Transverse colon (tissue), 4 donors: ENCODE results near the gene DEAF1. TPM values are rescaled to one million over a fixed set of nuclear protein-coding genes. Genes with fewer than 3 reads are reported as not detected.
A peak's percentile ranks its signal among the peaks of the same experiment; 100 is the strongest.

Source experiments
- DNase-seq: peaks from one replicate; pipeline ENCODE4 v3.0.0-alpha.2; 2019
- H3K27ac ChIP-seq, 4 donors: fragments of 200-600 bp; sonication (generic); 2 replicates each; pipeline ENCODE4 v1.5.1; 2016 to 2018; ENCODE audit warnings: inconsistent platforms in 4 of 4
- H3K27me3 ChIP-seq: fragments of 200-600 bp; sonication (generic); 2 replicates; pipeline ENCODE4 v1.5.1; 2017; ENCODE audit warnings: inconsistent platforms
- H3K36me3 ChIP-seq, 4 donors: fragments of 200-600 bp; sonication (generic); 2 replicates each; pipeline ENCODE4 v1.5.1; 2017 to 2019; ENCODE audit warnings: inconsistent platforms in 4 of 4
- H3K4me1 ChIP-seq, 4 donors: fragments of 200-600 bp; sonication (generic); 2 replicates each; pipeline ENCODE4 v1.5.1; 2017 to 2020; ENCODE audit warnings: inconsistent platforms in 4 of 4
- H3K4me3 ChIP-seq, 4 donors: fragments of 200-600 bp; sonication (generic); 1 replicate in 1 of 4; 2 replicates in 3 of 4; pipeline versions ENCODE4 v1.5.1 to v1.6.1; 2017 to 2019; ENCODE audit warnings: inconsistent platforms in 4 of 4
- H3K9me3 ChIP-seq, 2 donors: fragments of 200-600 bp; sonication (generic); 2 replicates each; pipeline ENCODE4 v1.5.1; 2017 to 2019; ENCODE audit warnings: inconsistent platforms in 2 of 2
- EP300 ChIP-seq: sonication (generic); formaldehyde crosslinking; IDR thresholded peaks from one replicate; pipeline ENCODE4 v1.6.1; 2017; ENCODE audit warnings: antibody characterized with exemption, low read depth
- POLR2A ChIP-seq: fragments of 450-650 bp; IDR thresholded peaks from one replicate; pipeline ENCODE4 v1.6.1; 2016; ENCODE audit warnings: antibody characterized with exemption, mild to moderate bottlenecking, moderate library complexity
- POLR2AphosphoS5 ChIP-seq, 3 donors: sonication (generic); formaldehyde crosslinking; IDR thresholded peaks; one replicate each; pipeline ENCODE4 v1.6.1; 2016; ENCODE audit warnings: antibody characterized with exemption in 3 of 3
- WGBS, 2 donors: methylation state at CpG; one replicate each; pipeline ENCODE4 v1.1.5; 2018; ENCODE audit warnings: low coverage in 1 of 2; 5-methylcytosine and 5-hydroxymethylcytosine counted together
- in situ Hi-C, 4 donors: fragments of 200-750 bp; cut with MboI; loops; one replicate each; pipeline versions ENCODE4 v1.15.0 to v1.15.1; 2017; ENCODE audit warnings: low sequenced_read_pairs in 3 of 4, low pct_ligation_motif_present in 1 of 4, low pct_unique_long_range_greater_than_20kb in 1 of 4
- intact Hi-C: fragments of 100-400 bp; cut with DNase I; formaldehyde crosslinking; loops from one replicate; pipeline ENCODE4 v1.15.1; 2023; ENCODE audit warnings: low total_unique reads
- total RNA-seq, 4 donors: library from RNA; depleted of rRNA; stranded (reverse); fragments of >200 nt; gene quantifications; one replicate each; pipeline ENCODE4 v1.1.0, GENCODE V29; 2016
- TF ChIP-seq, protein P1 (sequence below), 5 experiments: fragments of 200-600 bp in 3 of 5; fragments of 450-650 bp in 2 of 5; sonication (generic) in 3 of 5; IDR thresholded peaks; 1 replicate in 2 of 5; 2 replicates in 3 of 5; pipeline ENCODE4 v1.5.1; 2016 to 2017; ENCODE audit warnings: antibody characterized with exemption in 5 of 5, inconsistent platforms in 3 of 5, mild to moderate bottlenecking in 2 of 5, moderate library complexity in 1 of 5

DEAF1 gene
- total RNA-seq, 4 donors from 2014 or later = 24.4 to 84.5 (median 34.0) TPM

DNA sequence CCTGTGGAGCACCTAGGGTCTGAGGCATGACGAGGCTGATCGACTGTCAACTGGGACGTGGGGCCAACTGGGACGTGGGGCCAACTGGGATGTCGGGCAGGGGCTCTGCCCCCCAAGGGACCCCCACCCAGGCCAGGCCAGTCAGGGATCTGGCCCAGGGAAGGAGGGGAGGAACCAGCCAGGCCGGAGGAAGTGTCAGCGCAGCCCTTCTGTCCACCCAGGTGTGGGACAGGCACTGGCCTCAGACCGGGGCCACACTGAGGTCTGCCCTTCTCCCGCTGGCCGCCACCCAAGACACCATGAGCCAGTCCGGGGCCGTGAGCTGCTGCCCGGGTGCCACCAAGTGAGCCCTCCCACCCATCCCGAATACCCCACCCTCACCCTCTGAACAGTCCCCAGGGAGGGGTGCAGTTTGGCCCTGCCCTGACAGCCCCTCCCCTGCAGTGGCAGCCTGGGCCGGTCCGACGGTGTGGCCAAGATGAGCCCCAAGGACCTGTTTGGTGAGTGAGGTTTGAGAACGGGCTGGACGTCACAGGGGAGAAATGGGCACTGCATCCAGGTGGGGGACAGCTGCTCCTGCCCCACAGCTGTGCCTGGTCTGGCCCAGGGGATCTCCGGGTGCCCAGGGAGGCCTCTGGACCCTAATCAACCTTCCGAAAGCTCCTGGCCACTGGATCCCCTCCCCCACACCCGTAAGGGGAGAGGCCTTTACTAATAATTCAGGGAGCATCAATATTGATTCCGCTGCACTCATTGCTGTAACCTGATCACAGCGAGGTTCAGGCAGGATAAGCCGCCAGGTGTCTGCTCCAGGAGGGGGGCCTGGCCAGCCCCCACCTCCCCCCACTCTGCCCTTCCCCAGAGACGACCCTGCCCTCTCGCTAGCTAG, 14.3 kb upstream of the DEAF1 start:
- Histone ChIP-seq H3K9me3 (no peaks in the 10 kb centered on the region), H3K27ac (peak overlapping the region in 3 of 4 donors; percentile 10 to 89 (median 75)), H3K4me3 (no peak overlapping the region), H3K27me3 (peaks cover 10% of the 10 kb centered on the region), H3K36me3 (no peaks in the 10 kb centered on the region), H3K4me1 (peaks cover 19 to 72% (median 62%) of the 10 kb centered on the region in 4 donors)
- no peak for TF ChIP-seq POLR2AphosphoS5 (IDR thresholded peaks at IDR 0.05)
- no peak for TF ChIP-seq EP300
- TF ChIP-seq, protein P1, sequence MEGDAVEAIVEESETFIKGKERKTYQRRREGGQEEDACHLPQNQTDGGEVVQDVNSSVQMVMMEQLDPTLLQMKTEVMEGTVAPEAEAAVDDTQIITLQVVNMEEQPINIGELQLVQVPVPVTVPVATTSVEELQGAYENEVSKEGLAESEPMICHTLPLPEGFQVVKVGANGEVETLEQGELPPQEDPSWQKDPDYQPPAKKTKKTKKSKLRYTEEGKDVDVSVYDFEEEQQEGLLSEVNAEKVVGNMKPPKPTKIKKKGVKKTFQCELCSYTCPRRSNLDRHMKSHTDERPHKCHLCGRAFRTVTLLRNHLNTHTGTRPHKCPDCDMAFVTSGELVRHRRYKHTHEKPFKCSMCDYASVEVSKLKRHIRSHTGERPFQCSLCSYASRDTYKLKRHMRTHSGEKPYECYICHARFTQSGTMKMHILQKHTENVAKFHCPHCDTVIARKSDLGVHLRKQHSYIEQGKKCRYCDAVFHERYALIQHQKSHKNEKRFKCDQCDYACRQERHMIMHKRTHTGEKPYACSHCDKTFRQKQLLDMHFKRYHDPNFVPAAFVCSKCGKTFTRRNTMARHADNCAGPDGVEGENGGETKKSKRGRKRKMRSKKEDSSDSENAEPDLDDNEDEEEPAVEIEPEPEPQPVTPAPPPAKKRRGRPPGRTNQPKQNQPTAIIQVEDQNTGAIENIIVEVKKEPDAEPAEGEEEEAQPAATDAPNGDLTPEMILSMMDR (IDR thresholded peaks at IDR 0.05) = no peak
- no peak for TF ChIP-seq POLR2A
- in situ Hi-C loops (no loop called here), intact Hi-C loops (no loop called here)
- no peak for DNase-seq
- 68% methylated on average over 21 of the region's 27 CpGs; no CpG with 5 or more reads in 1 of the 2 donors for WGBS, 2 donors

DNA sequence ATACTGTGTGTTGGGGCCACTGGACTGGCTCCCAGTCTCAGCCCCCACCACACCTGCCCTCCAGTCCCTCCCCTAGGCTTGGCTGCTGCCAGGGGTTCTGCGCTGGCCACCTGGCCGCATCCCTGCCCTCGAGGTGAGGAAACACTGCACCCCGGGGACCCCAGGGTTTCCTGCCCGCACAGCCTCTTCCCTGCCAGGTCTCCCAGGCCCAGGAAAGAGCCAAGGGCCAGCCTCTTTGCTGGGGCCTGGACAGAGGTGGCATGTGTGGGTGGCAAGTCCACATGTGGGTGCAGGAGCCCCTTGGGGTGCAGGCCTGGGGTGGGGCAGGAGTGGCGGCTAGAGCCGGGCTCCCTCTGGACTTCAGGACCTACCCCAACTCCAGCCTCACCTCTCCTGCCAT, 13.5 kb upstream of the DEAF1 start:
- DNase-seq = no peak
- Histone ChIP-seq H3K4me1 (peaks cover 22 to 77% (median 67%) of the 10 kb centered on the region in 4 donors), H3K9me3 (no peaks in the 10 kb centered on the region), H3K27ac (peak overlapping the region in 3 of 4 donors; percentile 93 to 94 (median 94)), H3K4me3 (no peak overlapping the region), H3K36me3 (no peaks in the 10 kb centered on the region), H3K27me3 (peaks cover 10% of the 10 kb centered on the region)
- in situ Hi-C loops = no loop called here
- intact Hi-C loops = no loop called here
- TF ChIP-seq, protein P1 (IDR thresholded peaks at IDR 0.05) = no peak
- TF ChIP-seq POLR2A (no peak), EP300 (no peak)
- 71% methylated on average over 7 of the region's 7 CpGs; no CpG with 5 or more reads in 1 of the 2 donors for WGBS, 2 donors

DNA sequence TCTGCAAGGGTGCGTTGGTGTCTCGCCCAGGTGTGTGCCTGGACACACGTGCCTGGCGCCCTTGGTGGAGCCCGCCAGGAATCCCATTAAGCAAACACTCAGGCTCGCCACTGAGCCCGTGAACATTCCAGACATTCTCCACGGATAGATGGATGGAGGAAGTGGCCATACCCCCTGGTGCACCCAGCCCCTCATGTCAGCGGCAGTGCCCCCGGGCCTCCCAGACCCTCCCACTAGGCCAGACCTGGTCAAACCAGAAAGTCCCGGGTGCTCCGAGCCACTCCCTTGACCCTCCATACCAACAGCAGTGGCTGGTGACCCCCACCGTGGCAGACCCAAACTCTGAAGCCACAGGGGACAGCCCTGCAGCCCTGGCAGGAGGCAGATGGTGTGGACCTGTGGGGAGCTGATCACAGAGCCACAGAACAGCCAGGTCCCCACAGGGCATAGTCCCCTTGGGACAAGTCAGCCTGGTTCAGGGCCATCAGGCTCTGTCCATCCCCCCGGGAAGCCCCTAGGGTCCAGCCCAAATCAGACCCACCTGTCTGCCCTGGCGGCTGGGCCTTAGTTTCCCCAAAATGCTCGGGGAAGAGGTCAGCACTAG, 12.9 kb upstream of the DEAF1 start:
- Histone ChIP-seq H3K36me3 (no peaks in the 10 kb centered on the region), H3K27me3 (peaks cover 10% of the 10 kb centered on the region), H3K4me3 (peak overlapping the region in 3 of 4 donors; percentile 47 to 73 (median 62)), H3K27ac (peak overlapping the region; percentile 92 to 94 (median 94)), H3K9me3 (no peaks in the 10 kb centered on the region), H3K4me1 (peaks cover 22 to 77% (median 67%) of the 10 kb centered on the region in 4 donors)
- 47% methylated on average over 11 of the region's 16 CpGs; no CpG with 5 or more reads in 1 of the 2 donors for WGBS, 2 donors
- no peak for DNase-seq
- TF ChIP-seq POLR2AphosphoS5 (IDR thresholded peaks at IDR 0.05) = no peak
- TF ChIP-seq, protein P1 (IDR thresholded peaks at IDR 0.05) = no peak
- TF ChIP-seq POLR2A = no peak
- TF ChIP-seq EP300 = no peak
- in situ Hi-C loops = no loop called here
- intact Hi-C loops = no loop called here
